DND-41 (cell line): Measurements from ENCODE around the gene SPEG.

ENCODE experiments used
- ATAC-seq: fragments of 200-7000 bp; cut with Tn5 transposase; 3 replicates; pipeline ENCODE4 v1.9.1; 2021; ENCODE audit warnings: low read depth; ENCODE audit not compliant: insufficient read depth
- DNase-seq: peaks from one replicate; pipeline ENCODE4 v3.0.0-alpha.2; 2020
- H2AFZ ChIP-seq: 2 replicates; pipeline ENCODE4 v1.6.0; 2012; ENCODE audit warnings: low read depth, low read length
- H3K27ac ChIP-seq: 2 replicates; pipeline ENCODE4 v1.5.1; 2012; ENCODE audit warnings: low read length, inconsistent platforms
- H3K27me3 ChIP-seq: fragments of 200-600 bp; sonication (generic); 2 replicates; pipeline ENCODE4 v1.6.0; 2012; ENCODE audit warnings: low read length, mild to moderate bottlenecking, inconsistent platforms; ENCODE audit not compliant: insufficient read depth, poor library complexity
- H3K36me3 ChIP-seq: 2 replicates; pipeline ENCODE4 v1.5.1; 2012; ENCODE audit warnings: low read length, inconsistent platforms; ENCODE audit not compliant: insufficient read depth
- H3K4me1 ChIP-seq: 2 replicates; pipeline ENCODE4 v1.5.1; 2012; ENCODE audit warnings: mild to moderate bottlenecking, low read length; ENCODE audit not compliant: insufficient read depth
- H3K4me2 ChIP-seq: 2 replicates; pipeline ENCODE4 v1.6.0; 2012; ENCODE audit warnings: mild to moderate bottlenecking, moderate library complexity, low read length, inconsistent platforms; ENCODE audit not compliant: insufficient read depth
- H3K4me3 ChIP-seq, 2 experiments: fragments of 200-600 bp in 1 of 2; shearing (Covaris generic) in 1 of 2; 2 replicates each; pipeline ENCODE4 v1.5.1; 2012 to 2016; ENCODE audit warnings: inconsistent platforms in 2 of 2, low read length in 2 of 2, mild to moderate bottlenecking in 2 of 2, low read depth in 1 of 2, moderate library complexity in 1 of 2
- H3K79me2 ChIP-seq: 2 replicates; pipeline ENCODE4 v1.6.0; 2012; ENCODE audit warnings: low read length, inconsistent platforms; ENCODE audit not compliant: insufficient read depth
- H3K9ac ChIP-seq: 2 replicates; pipeline ENCODE4 v1.6.0; 2012; ENCODE audit warnings: low read depth, mild to moderate bottlenecking, inconsistent platforms, low read length, moderate library complexity
- H3K9me3 ChIP-seq: 2 replicates; pipeline ENCODE4 v1.5.1; 2012; ENCODE audit warnings: low read length, moderate library complexity, mild to moderate bottlenecking, inconsistent platforms; ENCODE audit not compliant: insufficient read depth, severe bottlenecking
- H4K20me1 ChIP-seq: 2 replicates; pipeline ENCODE4 v1.6.0; 2012; ENCODE audit warnings: low read length; ENCODE audit not compliant: insufficient read depth
- EZH2 ChIP-seq: IDR thresholded peaks from 3 replicates; pipeline ENCODE4 v1.6.1; 2012; ENCODE audit warnings: borderline replicate concordance, low read depth, mild to moderate bottlenecking, moderate library complexity, low read length, inconsistent platforms; ENCODE audit not compliant: severe bottlenecking
- TF ChIP-seq, protein P1 (sequence below): IDR thresholded peaks from 2 replicates; pipeline ENCODE4 v1.5.1; 2012; ENCODE audit warnings: borderline replicate concordance, low read length, moderate library complexity, mild to moderate bottlenecking; ENCODE audit not compliant: poor library complexity, severe bottlenecking; ENCODE audit errors: extremely low read depth

The SPEG gene

DNA sequence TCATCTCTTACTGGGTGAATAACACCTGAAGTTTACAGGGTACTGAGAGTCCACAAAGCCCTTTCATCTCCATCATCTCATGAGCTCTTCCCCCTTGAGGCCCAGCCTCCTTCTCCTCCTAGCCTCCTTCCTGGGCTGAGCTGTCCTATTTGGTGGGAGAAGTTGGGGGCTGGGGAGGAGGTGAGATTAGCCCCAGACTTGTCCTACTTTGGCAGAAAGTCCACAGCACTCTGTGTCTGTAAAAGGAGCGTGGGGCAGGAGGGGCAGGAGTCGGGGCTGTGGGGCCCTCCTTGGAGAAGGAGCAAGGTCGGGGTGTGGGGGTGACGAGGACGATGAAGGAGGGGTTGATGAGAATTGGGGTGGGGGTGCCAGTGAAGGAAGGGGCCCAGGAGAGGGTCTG, 26.4 kb upstream of the SPEG start:
- ATAC-seq: no peak

DNA sequence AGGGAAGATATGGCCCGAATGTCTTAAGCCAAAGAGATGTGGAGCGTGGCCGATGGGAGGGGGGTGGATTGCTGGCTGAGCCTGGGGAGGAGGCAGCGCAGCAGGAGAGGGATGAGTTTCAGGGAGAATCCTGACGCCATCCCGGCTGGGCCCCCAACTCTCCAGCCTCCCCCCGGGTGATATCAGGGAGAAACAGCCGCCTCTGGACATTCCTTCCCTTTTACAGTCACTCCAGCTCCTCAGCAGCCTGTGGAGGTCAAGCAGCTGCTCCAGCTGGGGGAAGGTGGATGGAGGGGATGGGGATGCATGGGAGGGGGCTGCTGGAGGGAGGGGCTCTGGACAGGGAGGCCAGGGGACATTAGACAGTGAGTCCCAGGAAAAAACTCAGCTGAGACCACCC, 26.0 kb upstream of the SPEG start:
- H2AFZ ChIP-seq: no peak overlapping the region
- no peak overlapping the region for H3K4me3 ChIP-seq
- DNase-seq: no peak
- no peak overlapping the region for H3K9ac ChIP-seq
- H3K36me3 ChIP-seq: no peaks in the 10 kb centered on the region
- peaks cover 5% of the 10 kb centered on the region for H3K27me3 ChIP-seq
- ATAC-seq: no peak
- H3K79me2 ChIP-seq: no peaks in the 10 kb centered on the region
- no peaks in the 10 kb centered on the region for H3K4me1 ChIP-seq
- H3K4me2 ChIP-seq: no peak overlapping the region
- H3K9me3 ChIP-seq: peaks cover 4% of the 10 kb centered on the region
- no peak for TF ChIP-seq EZH2
- H4K20me1 ChIP-seq: no peaks in the 10 kb centered on the region
- no peak overlapping the region for H3K27ac ChIP-seq

More for the DNA sequence above, 26.4 kb upstream of the SPEG start:
- TF ChIP-seq EZH2: no peak
- TF ChIP-seq, protein P1, sequence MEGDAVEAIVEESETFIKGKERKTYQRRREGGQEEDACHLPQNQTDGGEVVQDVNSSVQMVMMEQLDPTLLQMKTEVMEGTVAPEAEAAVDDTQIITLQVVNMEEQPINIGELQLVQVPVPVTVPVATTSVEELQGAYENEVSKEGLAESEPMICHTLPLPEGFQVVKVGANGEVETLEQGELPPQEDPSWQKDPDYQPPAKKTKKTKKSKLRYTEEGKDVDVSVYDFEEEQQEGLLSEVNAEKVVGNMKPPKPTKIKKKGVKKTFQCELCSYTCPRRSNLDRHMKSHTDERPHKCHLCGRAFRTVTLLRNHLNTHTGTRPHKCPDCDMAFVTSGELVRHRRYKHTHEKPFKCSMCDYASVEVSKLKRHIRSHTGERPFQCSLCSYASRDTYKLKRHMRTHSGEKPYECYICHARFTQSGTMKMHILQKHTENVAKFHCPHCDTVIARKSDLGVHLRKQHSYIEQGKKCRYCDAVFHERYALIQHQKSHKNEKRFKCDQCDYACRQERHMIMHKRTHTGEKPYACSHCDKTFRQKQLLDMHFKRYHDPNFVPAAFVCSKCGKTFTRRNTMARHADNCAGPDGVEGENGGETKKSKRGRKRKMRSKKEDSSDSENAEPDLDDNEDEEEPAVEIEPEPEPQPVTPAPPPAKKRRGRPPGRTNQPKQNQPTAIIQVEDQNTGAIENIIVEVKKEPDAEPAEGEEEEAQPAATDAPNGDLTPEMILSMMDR: no peak
- Histone ChIP-seq H3K36me3 (no peaks in the 10 kb centered on the region), H3K9me3 (peaks cover 4% of the 10 kb centered on the region), H3K4me3 (no peak overlapping the region), H3K79me2 (no peaks in the 10 kb centered on the region), H3K4me2 (no peak overlapping the region), H3K9ac (no peak overlapping the region), H3K27me3 (peaks cover 5% of the 10 kb centered on the region), H2AFZ (no peak overlapping the region), H3K4me1 (no peaks in the 10 kb centered on the region), H4K20me1 (no peaks in the 10 kb centered on the region), H3K27ac (no peak overlapping the region)
- no peak for DNase-seq

DNA sequence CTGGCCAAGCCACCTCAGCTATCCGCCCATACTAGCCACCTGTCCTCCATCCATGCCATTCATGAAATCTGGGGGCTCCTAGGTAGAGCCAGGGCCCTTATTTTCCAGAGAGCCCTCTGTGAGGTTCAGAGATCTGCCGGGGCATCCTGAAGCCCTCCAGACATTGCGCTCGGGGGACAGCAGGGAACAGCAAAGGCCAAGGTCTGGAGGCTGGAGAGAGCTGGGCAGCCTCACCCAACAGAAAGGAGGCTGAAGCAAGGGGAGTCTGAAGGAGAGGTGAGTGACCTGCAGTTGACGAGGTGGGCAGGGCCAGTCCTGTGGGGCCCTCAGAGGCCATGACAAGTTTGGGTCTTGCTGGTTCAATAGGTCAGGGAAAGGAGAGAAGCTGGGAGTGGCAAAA, 25.0 kb upstream of the SPEG start:
- Histone ChIP-seq H3K4me3 (no peak overlapping the region), H3K36me3 (no peaks in the 10 kb centered on the region), H3K4me1 (no peaks in the 10 kb centered on the region), H2AFZ (no peak overlapping the region), H4K20me1 (no peaks in the 10 kb centered on the region), H3K27me3 (peaks cover 5% of the 10 kb centered on the region), H3K9me3 (peaks cover 4% of the 10 kb centered on the region), H3K79me2 (no peaks in the 10 kb centered on the region), H3K4me2 (no peak overlapping the region), H3K27ac (no peak overlapping the region), H3K9ac (no peak overlapping the region)
- TF ChIP-seq EZH2: no peak
- TF ChIP-seq, protein P1: no peak
- DNase-seq: no peak
- ATAC-seq: no peak

DNA sequence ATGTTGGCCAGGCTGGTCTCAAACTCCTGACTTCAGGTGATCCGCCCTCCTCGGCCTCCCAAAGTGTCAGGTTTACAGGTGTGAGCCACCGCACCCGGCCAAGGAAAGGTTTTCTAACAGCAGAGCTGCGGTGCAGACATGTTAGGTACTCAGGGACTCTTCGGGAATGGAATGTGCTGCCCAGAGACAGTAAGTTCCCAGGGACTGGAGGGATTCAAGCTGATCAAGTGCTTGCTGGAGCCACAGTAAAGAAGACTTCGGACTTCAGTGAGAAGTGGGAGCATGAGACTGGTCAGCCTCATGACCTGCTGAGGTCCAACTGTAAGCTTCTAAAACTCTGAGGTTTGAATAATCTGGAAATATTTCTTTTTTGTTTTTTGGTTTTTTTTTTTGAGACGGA, 24.3 kb upstream of the SPEG start:
- Histone ChIP-seq H2AFZ (no peak overlapping the region), H3K4me2 (no peak overlapping the region), H3K36me3 (no peaks in the 10 kb centered on the region), H3K9ac (no peak overlapping the region), H3K4me1 (no peaks in the 10 kb centered on the region), H3K4me3 (no peak overlapping the region), H4K20me1 (no peaks in the 10 kb centered on the region), H3K79me2 (no peaks in the 10 kb centered on the region), H3K9me3 (peaks cover 4% of the 10 kb centered on the region), H3K27ac (no peak overlapping the region), H3K27me3 (peaks cover 8% of the 10 kb centered on the region)
- TF ChIP-seq, protein P1: no peak
- no peak for DNase-seq
- no peak for ATAC-seq
